ENCODE results near the gene PLAAT1.

PLAAT1 gene

DNA sequence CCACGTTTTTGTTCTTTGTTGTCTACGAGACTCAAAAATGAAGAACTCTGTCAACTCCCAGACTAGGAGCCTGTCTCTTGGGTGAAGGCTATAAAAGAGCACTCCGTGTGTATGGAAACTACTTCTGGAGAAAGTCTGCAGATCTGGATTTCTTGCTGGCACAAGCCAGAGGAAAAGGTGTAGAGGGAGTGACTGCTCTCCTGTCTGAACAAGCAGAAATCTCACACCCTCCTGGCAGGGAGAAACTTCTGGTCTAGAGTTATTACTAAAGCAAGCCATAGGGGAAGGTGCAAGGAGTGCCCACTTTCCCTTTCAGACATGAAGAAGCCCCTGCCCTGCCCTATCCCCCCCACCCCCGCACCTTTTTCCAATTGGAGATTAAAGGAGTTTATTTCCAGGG is 9.5 kb downstream of the PLAAT1 start:
- Histone ChIP-seq H3K9me3 (ENCODE audit: insufficient read depth, low read length) (peaks cover 42% of the 10 kb centered on the region), H3K27me3 (ENCODE audit: insufficient read depth, insufficient read length) (no peaks in the 10 kb centered on the region), H3K4me3 (ENCODE audit: insufficient read length, low read depth) (no peak overlapping the region), H3K36me3 (ENCODE audit: insufficient read depth, insufficient read length, low read length) (no peaks in the 10 kb centered on the region), H3K4me1 (ENCODE audit: insufficient read depth, insufficient read length) (no peaks in the 10 kb centered on the region), H3K9ac (ENCODE audit: insufficient read length, low read depth) (no peak overlapping the region)
- TF ChIP-seq ZNF274 (IDR thresholded peaks at IDR 0.05; ENCODE audit: low read depth, low read length) (no peak), YY1 (IDR thresholded peaks at IDR 0.05; ENCODE audit: insufficient read depth, insufficient read length) (no peak), SUZ12 (IDR thresholded peaks at IDR 0.05; ENCODE audit: extremely low read depth, insufficient read depth, insufficient read length) (no peak)
- DNase-seq (ENCODE audit: low read depth, low spot score): no peak

GRCh38 chr3:193253986-193254660 is 13.1 kb downstream of the PLAAT1 start:
- H3K9ac ChIP-seq (ENCODE audit: insufficient read length, low read depth): no peak overlapping the region
- no peak for TF ChIP-seq SUZ12 (IDR thresholded peaks at IDR 0.05; ENCODE audit: extremely low read depth, insufficient read depth, insufficient read length)
- no peak for TF ChIP-seq ZNF274 (IDR thresholded peaks at IDR 0.05; ENCODE audit: low read depth, low read length)
- no peak for TF ChIP-seq YY1 (IDR thresholded peaks at IDR 0.05; ENCODE audit: insufficient read depth, insufficient read length)
- no peaks in the 10 kb centered on the region for H3K27me3 ChIP-seq (ENCODE audit: insufficient read depth, insufficient read length)
- DNase-seq (ENCODE audit: low read depth, low spot score): no peak
- no peaks in the 10 kb centered on the region for H3K36me3 ChIP-seq (ENCODE audit: insufficient read depth, insufficient read length, low read length)
- no peaks in the 10 kb centered on the region for H3K4me1 ChIP-seq (ENCODE audit: insufficient read depth, insufficient read length)
- H3K4me3 ChIP-seq (ENCODE audit: insufficient read length, low read depth): no peak overlapping the region
- H3K9me3 ChIP-seq (ENCODE audit: insufficient read depth, low read length): peaks cover 13% of the 10 kb centered on the region; the same call in 1 of the 2 replicates

- TF ChIP-seq SUZ12 (IDR thresholded peaks at IDR 0.05; ENCODE audit: extremely low read depth, insufficient read depth, insufficient read length) (no peak), ZNF274 (IDR thresholded peaks at IDR 0.05; ENCODE audit: low read depth, low read length) (no peak), YY1 (IDR thresholded peaks at IDR 0.05; ENCODE audit: insufficient read depth, insufficient read length) (no peak)
Measured at GRCh38 chr3:193261970-193262369, 20.9 kb downstream of the PLAAT1 start.

GRCh38 chr3:193262707-193263106 is 21.7 kb downstream of the PLAAT1 start:
- Histone ChIP-seq H3K9me3 (ENCODE audit: insufficient read depth, low read length) (no peaks in the 10 kb centered on the region), H3K9ac (ENCODE audit: insufficient read length, low read depth) (no peak overlapping the region), H3K4me1 (ENCODE audit: insufficient read depth, insufficient read length) (no peaks in the 10 kb centered on the region), H3K36me3 (ENCODE audit: insufficient read depth, insufficient read length, low read length) (no peaks in the 10 kb centered on the region), H3K4me3 (ENCODE audit: insufficient read length, low read depth) (no peak overlapping the region), H3K27me3 (ENCODE audit: insufficient read depth, insufficient read length) (no peaks in the 10 kb centered on the region)
- no peak for DNase-seq (ENCODE audit: low read depth, low spot score)
- TF ChIP-seq ZNF274 (IDR thresholded peaks at IDR 0.05; ENCODE audit: low read depth, low read length) (no peak), YY1 (IDR thresholded peaks at IDR 0.05; ENCODE audit: insufficient read depth, insufficient read length) (no peak), SUZ12 (IDR thresholded peaks at IDR 0.05; ENCODE audit: extremely low read depth, insufficient read depth, insufficient read length) (no peak)

More at GRCh38 chr3:193261970-193262369, 20.9 kb downstream of the PLAAT1 start:
- DNase-seq (ENCODE audit: low read depth, low spot score): no peak
- no peaks in the 10 kb centered on the region for H3K4me1 ChIP-seq (ENCODE audit: insufficient read depth, insufficient read length)
- no peak overlapping the region for H3K9ac ChIP-seq (ENCODE audit: insufficient read length, low read depth)
- H3K9me3 ChIP-seq (ENCODE audit: insufficient read depth, low read length): no peaks in the 10 kb centered on the region
- no peak overlapping the region for H3K4me3 ChIP-seq (ENCODE audit: insufficient read length, low read depth)
- H3K27me3 ChIP-seq (ENCODE audit: insufficient read depth, insufficient read length): no peaks in the 10 kb centered on the region
- no peaks in the 10 kb centered on the region for H3K36me3 ChIP-seq (ENCODE audit: insufficient read depth, insufficient read length, low read length)

- H3K4me3 ChIP-seq (ENCODE audit: insufficient read length, low read depth): no peak overlapping the region
- no peaks in the 10 kb centered on the region for H3K4me1 ChIP-seq (ENCODE audit: insufficient read depth, insufficient read length)
- H3K9ac ChIP-seq (ENCODE audit: insufficient read length, low read depth): no peak overlapping the region
- DNase-seq (ENCODE audit: low read depth, low spot score): no peak
- no peaks in the 10 kb centered on the region for H3K9me3 ChIP-seq (ENCODE audit: insufficient read depth, low read length)
- H3K36me3 ChIP-seq (ENCODE audit: insufficient read depth, insufficient read length, low read length): no peaks in the 10 kb centered on the region
- no peaks in the 10 kb centered on the region for H3K27me3 ChIP-seq (ENCODE audit: insufficient read depth, insufficient read length)
- TF ChIP-seq ZNF274 (IDR thresholded peaks at IDR 0.05; ENCODE audit: low read depth, low read length): no peak
- no peak for TF ChIP-seq SUZ12 (IDR thresholded peaks at IDR 0.05; ENCODE audit: extremely low read depth, insufficient read depth, insufficient read length)
- TF ChIP-seq YY1 (IDR thresholded peaks at IDR 0.05; ENCODE audit: insufficient read depth, insufficient read length): no peak
Measured at GRCh38 chr3:193269343-193270028, 28.5 kb downstream of the PLAAT1 start.

DNA sequence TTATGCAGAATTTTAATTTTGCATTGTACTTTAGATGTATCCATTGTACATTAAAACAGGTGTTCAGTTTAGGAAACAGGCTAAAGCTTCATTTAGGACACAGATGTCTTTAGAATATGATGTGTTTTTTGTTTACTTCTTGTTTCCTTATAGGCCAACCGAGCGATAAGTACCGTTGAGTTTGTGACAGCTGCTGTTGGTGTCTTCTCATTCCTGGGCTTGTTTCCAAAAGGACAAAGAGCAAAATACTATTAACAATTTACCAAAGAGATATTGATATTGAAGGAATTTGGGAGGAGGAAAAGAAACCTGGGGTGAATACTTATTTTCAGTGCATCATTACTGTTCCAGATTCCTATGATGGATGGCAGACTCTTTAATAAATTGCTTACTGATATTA is 29.4 kb downstream of the PLAAT1 start:
- DNase-seq (ENCODE audit: low read depth, low spot score): no peak
- Histone ChIP-seq H3K4me3 (ENCODE audit: insufficient read length, low read depth) (no peak overlapping the region), H3K9me3 (ENCODE audit: insufficient read depth, low read length) (no peaks in the 10 kb centered on the region), H3K9ac (ENCODE audit: insufficient read length, low read depth) (no peak overlapping the region), H3K4me1 (ENCODE audit: insufficient read depth, insufficient read length) (no peaks in the 10 kb centered on the region), H3K36me3 (ENCODE audit: insufficient read depth, insufficient read length, low read length) (no peaks in the 10 kb centered on the region), H3K27me3 (ENCODE audit: insufficient read depth, insufficient read length) (no peaks in the 10 kb centered on the region)
- no peak for TF ChIP-seq SUZ12 (IDR thresholded peaks at IDR 0.05; ENCODE audit: extremely low read depth, insufficient read depth, insufficient read length)
- TF ChIP-seq ZNF274 (IDR thresholded peaks at IDR 0.05; ENCODE audit: low read depth, low read length): no peak
- no peak for TF ChIP-seq YY1 (IDR thresholded peaks at IDR 0.05; ENCODE audit: insufficient read depth, insufficient read length)

- Histone ChIP-seq H3K9me3 (ENCODE audit: insufficient read depth, low read length) (no peaks in the 10 kb centered on the region), H3K36me3 (ENCODE audit: insufficient read depth, insufficient read length, low read length) (no peaks in the 10 kb centered on the region), H3K4me3 (ENCODE audit: insufficient read length, low read depth) (no peak overlapping the region), H3K9ac (ENCODE audit: insufficient read length, low read depth) (no peak overlapping the region), H3K27me3 (ENCODE audit: insufficient read depth, insufficient read length) (no peaks in the 10 kb centered on the region), H3K4me1 (ENCODE audit: insufficient read depth, insufficient read length) (no peaks in the 10 kb centered on the region)
- TF ChIP-seq YY1 (IDR thresholded peaks at IDR 0.05; ENCODE audit: insufficient read depth, insufficient read length) (no peak), SUZ12 (IDR thresholded peaks at IDR 0.05; ENCODE audit: extremely low read depth, insufficient read depth, insufficient read length) (no peak), ZNF274 (IDR thresholded peaks at IDR 0.05; ENCODE audit: low read depth, low read length) (no peak)
- no peak for DNase-seq (ENCODE audit: low read depth, low spot score)
Measured at GRCh38 chr3:193271101-193271840, 30.2 kb downstream of the PLAAT1 start.

Measured in NT2/D1 (cell line).